ENCODE data around the gene CNIH4.

The CNIH4 gene

DNA sequence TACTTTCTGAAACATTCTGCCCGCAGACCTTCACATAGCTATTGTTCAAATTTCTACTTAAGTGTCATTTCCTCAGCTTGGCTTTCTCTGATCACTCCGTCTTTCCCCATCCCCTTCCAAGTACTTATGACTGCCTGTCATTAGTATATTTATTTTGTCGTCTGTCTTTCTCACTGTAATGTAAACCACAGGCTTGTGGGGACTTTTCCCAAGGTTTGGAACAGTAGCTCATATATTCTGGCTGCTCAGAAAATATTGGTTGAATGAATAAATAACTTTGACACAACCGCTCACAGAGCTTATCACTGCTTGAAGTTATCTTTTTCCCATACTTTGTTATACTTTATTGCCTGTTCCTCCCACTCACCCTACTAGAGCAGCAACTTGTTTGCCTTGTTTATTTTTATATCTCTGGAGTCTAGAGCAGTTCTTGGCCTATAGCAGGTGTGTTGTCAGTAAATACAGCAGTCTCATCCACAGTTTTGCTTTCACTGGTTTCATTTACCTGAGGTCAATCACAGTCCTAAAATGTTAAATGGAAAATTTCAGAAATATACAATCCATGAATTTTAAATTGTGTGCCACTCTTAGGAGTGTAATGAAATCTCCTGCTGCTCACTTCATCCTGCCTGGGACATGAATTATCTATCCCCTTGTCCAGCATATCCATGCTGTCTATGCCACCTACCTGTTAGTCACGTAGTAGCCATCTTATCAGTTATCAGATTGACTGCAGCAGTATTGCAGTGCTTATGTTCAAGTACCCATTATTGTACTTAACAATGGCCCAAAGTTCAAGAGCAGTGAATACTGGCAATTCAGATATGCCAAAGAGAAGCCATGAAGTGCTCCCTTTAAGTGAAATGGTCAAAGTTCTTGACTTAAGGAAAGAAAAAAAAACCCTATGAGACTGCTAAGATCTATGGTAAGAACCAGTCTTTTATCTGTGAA lies 2.4 kb upstream of the CNIH4 start:
- DNase-seq (ENCODE audit: insufficient read length), result no peak
- no peak for FAIRE-seq
- TF ChIP-seq POLR2A (IDR thresholded peaks at IDR 0.05; ENCODE audit: low read depth, low read length), result no peak
- no peak for TF ChIP-seq POLR2AphosphoS5 (IDR thresholded peaks at IDR 0.05; ENCODE audit: low read depth, low read length)
- TF ChIP-seq TAF1 (IDR thresholded peaks at IDR 0.05; ENCODE audit: borderline replicate concordance, low read depth, low read length), result no peak

DNA sequence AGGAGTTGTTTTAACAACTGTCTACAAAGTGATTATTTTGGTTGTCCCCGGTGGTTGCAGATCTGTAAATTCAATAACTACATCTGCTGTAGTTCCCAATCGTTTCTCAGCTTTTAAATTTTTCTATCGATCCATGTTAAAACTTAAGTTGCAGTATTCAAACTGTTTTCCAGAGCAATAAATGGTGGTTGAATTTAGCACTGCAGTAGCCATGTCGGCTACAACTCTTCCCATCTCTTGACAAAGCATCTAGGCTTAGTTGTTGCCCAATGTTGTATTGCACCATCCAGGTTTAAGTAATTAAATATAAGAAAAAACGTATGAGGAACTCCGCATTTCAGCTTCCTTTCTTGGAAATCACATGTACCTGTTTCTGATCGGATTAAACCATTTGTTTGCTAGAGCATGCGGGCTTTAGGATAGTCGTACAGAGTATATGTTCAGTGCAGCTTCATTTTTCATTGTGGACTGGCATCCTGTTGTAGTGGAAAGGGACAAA lies 996 bp downstream of the CNIH4 start:
- TF ChIP-seq TAF1 (IDR thresholded peaks at IDR 0.05; ENCODE audit: borderline replicate concordance, low read depth, low read length) (no peak), POLR2A (IDR thresholded peaks at IDR 0.05; ENCODE audit: low read depth, low read length) (no peak), POLR2AphosphoS5 (IDR thresholded peaks at IDR 0.05; ENCODE audit: low read depth, low read length) (no peak)
- FAIRE-seq (no peak), DNase-seq (ENCODE audit: insufficient read length) (no peak)

DNA sequence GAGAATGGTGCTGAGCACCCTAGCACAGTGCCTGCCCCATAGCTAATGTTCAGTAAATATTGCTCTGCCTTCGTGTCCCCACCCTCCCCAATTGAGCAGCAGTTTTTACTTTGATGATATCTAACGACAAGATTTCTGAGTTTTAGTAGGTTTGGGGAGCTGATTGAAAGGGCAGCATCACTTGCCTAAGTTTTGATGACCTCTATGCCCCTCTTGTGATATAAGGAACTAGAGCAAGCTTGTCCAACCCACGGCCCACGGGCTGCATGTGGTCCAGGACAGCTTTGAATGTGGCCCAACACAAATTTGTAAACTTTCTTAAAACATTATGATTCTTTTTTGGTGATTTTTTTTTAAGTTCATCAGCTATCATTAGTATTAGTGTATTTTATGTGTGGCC lies 1.6 kb downstream of the CNIH4 start:
- TF ChIP-seq POLR2A (IDR thresholded peaks at IDR 0.05; ENCODE audit: low read depth, low read length) (no peak), TAF1 (IDR thresholded peaks at IDR 0.05; ENCODE audit: borderline replicate concordance, low read depth, low read length) (no peak), POLR2AphosphoS5 (IDR thresholded peaks at IDR 0.05; ENCODE audit: low read depth, low read length) (no peak)
- FAIRE-seq, result no peak
- DNase-seq (ENCODE audit: insufficient read length), result no peak

DNA sequence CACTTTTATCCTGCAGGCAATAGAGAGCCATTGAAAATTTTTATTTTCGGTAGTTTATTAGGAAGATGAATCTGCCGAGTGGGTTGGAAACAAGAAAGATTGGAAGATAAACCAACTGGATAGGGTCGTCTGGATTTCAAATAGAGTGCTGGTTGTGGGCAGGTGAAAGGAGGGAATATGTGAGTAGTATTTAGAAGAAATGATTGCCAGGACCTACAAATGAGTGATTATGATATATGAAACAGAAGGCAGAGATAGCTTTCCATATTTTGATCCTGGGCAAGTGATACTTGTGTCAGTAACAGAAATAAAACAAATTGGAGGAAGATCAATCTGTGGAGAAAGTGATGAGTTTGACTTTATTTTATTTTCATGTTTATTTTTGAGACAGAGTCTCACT lies 2.5 kb downstream of the CNIH4 start:
- DNase-seq (ENCODE audit: insufficient read length), result no peak
- TF ChIP-seq TAF1 (IDR thresholded peaks at IDR 0.05; ENCODE audit: borderline replicate concordance, low read depth, low read length) (no peak), POLR2AphosphoS5 (IDR thresholded peaks at IDR 0.05; ENCODE audit: low read depth, low read length) (no peak), POLR2A (IDR thresholded peaks at IDR 0.05; ENCODE audit: low read depth, low read length) (no peak)
- no peak for FAIRE-seq

DNA sequence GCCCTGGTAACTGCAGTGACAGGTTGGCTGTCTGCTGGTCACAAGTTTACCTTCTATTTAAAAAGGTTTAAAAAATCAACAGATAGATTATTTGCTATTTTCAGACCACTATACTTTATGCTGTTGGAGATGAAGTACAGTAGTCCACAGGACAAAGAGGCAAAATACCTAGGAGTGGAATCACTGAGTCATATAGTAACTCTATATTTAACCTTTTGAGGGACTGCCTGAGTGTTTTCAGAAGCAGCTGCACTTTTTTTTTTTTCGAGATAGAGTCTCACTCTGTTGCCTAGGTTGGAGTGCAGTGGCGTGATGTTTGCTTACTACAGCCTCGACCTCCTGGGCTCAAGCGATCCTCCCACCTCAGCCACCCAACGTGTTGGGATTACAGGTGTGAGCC lies 11.7 kb downstream of the CNIH4 start:
- DNase-seq (ENCODE audit: insufficient read length) (no peak), FAIRE-seq (peak; percentile 53)
- no peak for TF ChIP-seq TAF1 (IDR thresholded peaks at IDR 0.05; ENCODE audit: borderline replicate concordance, low read depth, low read length)
- TF ChIP-seq POLR2A (IDR thresholded peaks at IDR 0.05; ENCODE audit: low read depth, low read length), result no peak
- no peak for TF ChIP-seq POLR2AphosphoS5 (IDR thresholded peaks at IDR 0.05; ENCODE audit: low read depth, low read length)

DNA sequence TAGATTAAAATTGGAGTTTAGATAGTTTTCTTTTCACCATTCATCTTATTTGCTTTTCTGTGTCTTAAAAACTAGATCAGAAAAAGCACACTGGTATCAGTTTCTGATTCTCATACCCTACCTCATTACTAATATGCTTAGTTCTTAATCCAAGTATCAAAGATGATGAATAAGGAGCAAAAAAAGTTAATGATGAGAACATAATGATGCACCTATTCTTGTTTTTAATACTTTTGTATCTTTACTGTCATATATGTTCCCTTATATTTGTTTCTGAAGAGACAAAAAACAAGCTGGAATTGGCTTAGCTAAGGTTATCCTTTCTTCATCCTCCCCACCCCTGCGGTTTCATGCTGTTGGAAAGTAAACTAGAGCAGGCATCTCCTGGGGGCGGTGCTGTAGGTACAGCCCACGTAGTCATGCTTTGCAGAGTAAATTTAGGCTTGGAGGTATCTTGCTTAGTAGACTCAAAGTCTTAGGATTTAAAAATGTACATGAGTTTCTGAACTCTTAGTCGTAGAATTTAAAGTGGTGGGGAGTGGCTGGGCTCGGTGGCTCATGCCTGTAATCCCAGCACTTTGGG lies 16.4 kb downstream of the CNIH4 start:
- no peak for TF ChIP-seq POLR2A (IDR thresholded peaks at IDR 0.05; ENCODE audit: low read depth, low read length)
- no peak for TF ChIP-seq TAF1 (IDR thresholded peaks at IDR 0.05; ENCODE audit: borderline replicate concordance, low read depth, low read length)
- TF ChIP-seq POLR2AphosphoS5 (IDR thresholded peaks at IDR 0.05; ENCODE audit: low read depth, low read length), result no peak
- FAIRE-seq (no peak), DNase-seq (ENCODE audit: insufficient read length) (no peak)

DNA sequence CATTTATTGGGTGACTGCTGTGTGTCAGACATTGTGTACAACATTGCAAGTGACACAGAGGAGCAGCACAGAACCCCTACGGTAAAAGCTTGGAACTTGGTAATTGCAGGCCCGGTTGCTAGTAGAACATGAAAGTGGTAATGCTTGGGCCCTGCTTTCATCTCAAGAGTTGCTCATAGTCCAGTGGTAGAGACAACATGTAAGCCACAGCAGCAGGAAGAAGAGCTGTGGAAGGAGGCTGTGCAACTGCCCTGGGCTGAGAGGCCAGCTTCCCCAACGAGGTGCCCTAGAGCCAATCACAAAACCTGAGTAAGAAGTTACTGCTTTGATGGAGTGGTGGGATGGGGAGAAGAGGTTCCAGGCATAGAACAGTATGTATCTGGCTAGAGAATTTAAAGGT lies 18.4 kb downstream of the CNIH4 start:
- FAIRE-seq, result no peak

DNA sequence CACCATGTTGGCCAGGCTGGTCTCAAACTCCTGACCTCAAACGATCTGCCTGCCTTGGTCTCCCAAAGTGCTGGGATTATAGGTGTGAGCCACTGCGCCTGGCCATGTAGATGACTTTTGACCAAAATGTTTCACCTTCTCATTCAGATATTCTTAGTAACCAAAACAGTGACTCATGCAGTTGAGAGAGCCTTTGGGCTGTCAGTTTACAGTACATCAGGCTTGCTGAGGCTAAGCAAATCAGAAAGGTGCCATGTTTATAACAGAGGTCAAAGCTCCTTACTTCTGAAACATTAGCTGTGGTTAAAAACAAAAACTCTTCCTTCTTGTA lies 21.0 kb downstream of the CNIH4 start:
- no peak for DNase-seq (ENCODE audit: insufficient read length)
- TF ChIP-seq TAF1 (IDR thresholded peaks at IDR 0.05; ENCODE audit: borderline replicate concordance, low read depth, low read length) (no peak), POLR2A (IDR thresholded peaks at IDR 0.05; ENCODE audit: low read depth, low read length) (no peak), POLR2AphosphoS5 (IDR thresholded peaks at IDR 0.05; ENCODE audit: low read depth, low read length) (no peak)
- peak; percentile 85 for FAIRE-seq

More for the DNA sequence above, 18.4 kb downstream of the CNIH4 start:
- no peak for DNase-seq (ENCODE audit: insufficient read length)
- TF ChIP-seq POLR2AphosphoS5 (IDR thresholded peaks at IDR 0.05; ENCODE audit: low read depth, low read length) (no peak), TAF1 (IDR thresholded peaks at IDR 0.05; ENCODE audit: borderline replicate concordance, low read depth, low read length) (no peak), POLR2A (IDR thresholded peaks at IDR 0.05; ENCODE audit: low read depth, low read length) (no peak)

DNA sequence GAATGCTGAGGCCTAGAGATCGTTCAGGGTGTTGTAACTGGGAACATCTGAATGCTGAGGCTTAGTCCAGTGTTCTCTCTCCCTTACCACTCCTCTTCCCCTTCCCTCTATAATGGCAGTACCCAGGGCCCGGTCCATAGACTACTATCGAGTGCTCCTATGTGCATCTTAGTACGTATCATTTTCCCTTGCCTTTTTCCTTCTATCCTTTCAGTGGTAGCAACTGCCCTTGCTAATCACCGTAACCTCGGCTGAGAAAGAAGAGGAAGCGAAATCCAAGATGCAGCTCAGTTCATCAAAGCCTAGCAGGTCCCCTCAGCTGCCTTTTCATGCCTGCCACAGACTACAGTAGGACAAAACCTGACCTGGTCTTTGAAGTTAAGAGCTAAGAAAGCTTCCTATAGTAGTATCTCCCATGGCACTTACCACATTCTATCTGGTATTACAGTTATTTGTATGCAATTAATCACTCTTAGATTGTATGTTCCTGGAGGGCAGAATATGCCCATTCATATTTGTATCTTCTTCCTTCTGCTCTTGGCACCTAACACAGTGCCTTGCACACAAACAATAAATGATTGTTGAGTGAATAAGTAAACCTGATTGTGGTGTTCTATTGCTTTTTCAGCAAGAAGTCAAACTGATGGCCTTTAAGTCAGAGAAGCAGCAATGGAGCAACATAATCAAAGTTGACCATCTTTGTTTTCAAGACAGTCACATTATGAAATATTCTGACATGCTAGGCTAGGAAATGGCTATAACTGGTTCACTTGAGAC lies 22.4 kb downstream of the CNIH4 start:
- FAIRE-seq (peak; percentile 84), DNase-seq (ENCODE audit: insufficient read length) (no peak)
- no peak for TF ChIP-seq TAF1 (IDR thresholded peaks at IDR 0.05; ENCODE audit: borderline replicate concordance, low read depth, low read length)
- TF ChIP-seq POLR2A (IDR thresholded peaks at IDR 0.05; ENCODE audit: low read depth, low read length), result no peak
- no peak for TF ChIP-seq POLR2AphosphoS5 (IDR thresholded peaks at IDR 0.05; ENCODE audit: low read depth, low read length)

DNA sequence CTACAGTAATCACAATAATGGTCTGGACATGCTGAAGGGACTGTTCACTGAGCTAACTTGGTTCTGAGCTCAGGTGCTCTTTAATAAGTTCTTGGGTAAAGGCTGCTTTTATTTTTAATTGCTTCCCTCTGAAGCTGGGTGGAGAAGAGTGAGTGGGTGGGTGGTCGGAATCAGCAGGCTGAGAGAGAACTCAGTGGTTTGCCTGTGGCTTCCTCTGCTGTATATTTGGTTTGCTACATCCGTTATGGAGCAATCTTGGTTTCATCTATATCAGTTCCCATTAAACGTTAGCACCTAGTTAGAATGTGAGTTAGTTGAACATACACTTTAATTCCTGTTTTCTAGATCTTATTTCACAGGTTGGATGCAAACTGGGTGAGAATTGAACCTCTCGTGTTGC lies 23.3 kb downstream of the CNIH4 start:
- TF ChIP-seq TAF1 (IDR thresholded peaks at IDR 0.05; ENCODE audit: borderline replicate concordance, low read depth, low read length) (no peak), POLR2A (IDR thresholded peaks at IDR 0.05; ENCODE audit: low read depth, low read length) (no peak), POLR2AphosphoS5 (IDR thresholded peaks at IDR 0.05; ENCODE audit: low read depth, low read length) (no peak)
- DNase-seq (ENCODE audit: insufficient read length), result no peak
- peak; percentile 92 for FAIRE-seq

DNA sequence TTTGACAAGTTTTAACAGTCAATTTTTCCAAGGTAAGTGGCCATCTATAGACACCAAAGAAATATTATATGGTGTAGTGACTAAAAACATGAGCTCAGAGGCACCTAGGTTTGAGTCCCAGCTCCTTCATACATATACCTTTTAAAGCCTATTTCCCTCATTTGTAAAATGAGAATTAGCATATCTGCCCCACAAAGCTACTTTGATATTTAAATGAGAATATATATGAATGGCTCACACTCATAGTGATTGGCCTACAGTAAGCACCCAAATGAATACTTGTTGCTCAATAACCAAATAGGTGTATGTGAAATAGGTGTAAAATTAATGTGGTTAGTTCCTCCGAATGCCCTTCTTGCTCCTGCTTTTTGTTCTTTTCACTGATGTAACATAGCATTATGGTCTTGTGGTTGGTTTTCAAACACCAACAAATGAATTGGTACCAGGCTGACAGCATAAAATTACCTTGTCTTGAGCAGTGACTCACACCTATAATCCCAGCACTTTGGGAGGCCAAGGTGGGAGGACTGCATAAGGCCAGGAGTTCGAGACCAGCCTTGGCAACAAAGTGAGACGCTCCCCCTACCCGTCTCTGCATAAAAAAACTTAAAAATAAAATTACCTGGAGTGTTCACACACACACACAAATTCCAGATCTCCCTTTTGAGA lies 25.3 kb downstream of the CNIH4 start:
- no peak for TF ChIP-seq TAF1 (IDR thresholded peaks at IDR 0.05; ENCODE audit: borderline replicate concordance, low read depth, low read length)
- TF ChIP-seq POLR2AphosphoS5 (IDR thresholded peaks at IDR 0.05; ENCODE audit: low read depth, low read length), result no peak
- FAIRE-seq, result no peak
- DNase-seq (ENCODE audit: insufficient read length), result no peak
